Mesendoderm (in vitro differentiated cells): Measurements from ENCODE around the gene CYSTM1.

Source experiments
- DNase-seq: peaks from one replicate; pipeline ENCODE4 v3.0.0; 2013
- H2AK5ac ChIP-seq: 2 replicates; pipeline ENCODE4 v1.6.1; 2013; ENCODE audit warnings: low read length, inconsistent platforms
- H2BK120ac ChIP-seq: 2 replicates; pipeline ENCODE4 v1.6.1; 2013; ENCODE audit warnings: low read depth, mild to moderate bottlenecking, low read length, moderate library complexity, mixed read lengths
- H2BK15ac ChIP-seq: replicated peaks from 2 replicates; pipeline ENCODE4 v1.6.1; 2013; ENCODE audit warnings: low read depth, mild to moderate bottlenecking, moderate library complexity
- H2BK5ac ChIP-seq: 2 replicates; pipeline ENCODE4 v1.6.1; 2013; ENCODE audit warnings: low read length, inconsistent platforms
- H3K18ac ChIP-seq: 2 replicates; pipeline ENCODE4 v1.6.1; 2013; ENCODE audit warnings: mild to moderate bottlenecking, low read length, mixed read lengths
- H3K23ac ChIP-seq: one replicate; pipeline ENCODE4 v1.6.1; 2013; ENCODE audit warnings: low read length
- H3K27ac ChIP-seq: 2 replicates; pipeline ENCODE4 v1.5.1; 2013; ENCODE audit warnings: low read depth, mild to moderate bottlenecking, inconsistent platforms, low read length, moderate library complexity
- H3K27me3 ChIP-seq: 2 replicates; pipeline ENCODE4 v1.6.1; 2013; ENCODE audit warnings: low read length, control low read depth, mild to moderate bottlenecking, inconsistent platforms; ENCODE audit not compliant: insufficient read depth, poor library complexity
- H3K36me3 ChIP-seq: 2 replicates; pipeline ENCODE4 v1.6.1; 2013; ENCODE audit warnings: low read length, inconsistent platforms; ENCODE audit not compliant: control insufficient read depth, insufficient read depth
- H3K4ac ChIP-seq: one replicate; pipeline ENCODE4 v1.6.1; 2013; ENCODE audit warnings: low read depth, mild to moderate bottlenecking, low read length, moderate library complexity
- H3K4me1 ChIP-seq: 2 replicates; pipeline ENCODE4 v1.6.1; 2013; ENCODE audit warnings: low read depth, low read length, inconsistent platforms; ENCODE audit not compliant: control insufficient read depth
- H3K4me2 ChIP-seq: 2 replicates; pipeline ENCODE4 v1.6.1; 2013; ENCODE audit warnings: low read length
- H3K4me3 ChIP-seq: 2 replicates; pipeline ENCODE4 v1.5.1; 2013; ENCODE audit warnings: mild to moderate bottlenecking, low read length
- H3K56ac ChIP-seq: one replicate; pipeline ENCODE4 v1.6.1; 2013; ENCODE audit warnings: low read length
- H3K79me1 ChIP-seq: 2 replicates; pipeline ENCODE4 v1.6.1; 2013; ENCODE audit warnings: low read length, inconsistent platforms
- H3K79me2 ChIP-seq: 2 replicates; pipeline ENCODE4 v1.6.1; 2013; ENCODE audit warnings: mild to moderate bottlenecking, low read length; ENCODE audit not compliant: control insufficient read depth, insufficient read depth
- H3K9ac ChIP-seq: 2 replicates; pipeline ENCODE4 v1.6.1; 2013; ENCODE audit warnings: low read length, inconsistent platforms
- H4K5ac ChIP-seq: one replicate; pipeline ENCODE4 v1.6.1; 2013; ENCODE audit warnings: low read length
- H4K8ac ChIP-seq: one replicate; pipeline ENCODE4 v1.6.1; 2013; ENCODE audit warnings: low read depth, mild to moderate bottlenecking, control low read depth, low read length, moderate library complexity
- WGBS: extraction: QIAGEN DNeasy Blood & Tissue Kit; methylation state at CpG from one replicate; pipeline ENCODE4 v1.1.7; 2013; ENCODE audit warnings: low lambda C conversion rate, missing lambda C conversion rate; ENCODE audit not compliant: insufficient coverage; ENCODE audit errors: extremely low coverage; 5-methylcytosine and 5-hydroxymethylcytosine counted together

Gene CYSTM1

GRCh38 chr5:140145818-140146522 is 29.0 kb upstream of the CYSTM1 start:
- peak overlapping the region; percentile 51 for H3K9ac ChIP-seq
- no peak overlapping the region for H4K5ac ChIP-seq
- no peak overlapping the region for H3K4me3 ChIP-seq
- no peak overlapping the region for H2AK5ac ChIP-seq
- H2BK5ac ChIP-seq, result no peak overlapping the region
- H3K4me1 ChIP-seq, result no peaks in the 10 kb centered on the region
- no peak overlapping the region for H2BK15ac ChIP-seq
- no CpG with 5 or more reads among the region's 64 CpGs for WGBS
- peaks cover 31% of the 10 kb centered on the region for H3K27me3 ChIP-seq
- peak overlapping the region; percentile 56 for H3K4me2 ChIP-seq
- no peaks in the 10 kb centered on the region for H3K79me1 ChIP-seq
- H3K4ac ChIP-seq, result no peak overlapping the region
- H3K23ac ChIP-seq, result no peak overlapping the region
- no peak overlapping the region for H2BK120ac ChIP-seq
- DNase-seq, result peak; percentile 67
- no peaks in the 10 kb centered on the region for H3K36me3 ChIP-seq
- H3K79me2 ChIP-seq, result no peaks in the 10 kb centered on the region
- H4K8ac ChIP-seq, result no peak overlapping the region
- no peak overlapping the region for H3K27ac ChIP-seq
- H3K18ac ChIP-seq, result no peak overlapping the region
- peak overlapping the region; percentile 49 for H3K56ac ChIP-seq

- no peak overlapping the region for H3K27ac ChIP-seq
- H3K27me3 ChIP-seq, result peaks cover 31% of the 10 kb centered on the region
- WGBS, result no CpG with 5 or more reads among the region's 14 CpGs
- H3K4me2 ChIP-seq, result peak overlapping the region; percentile 56
- H4K8ac ChIP-seq, result no peak overlapping the region
- no peak overlapping the region for H3K4ac ChIP-seq
- no peaks in the 10 kb centered on the region for H3K79me2 ChIP-seq
- no peak overlapping the region for H3K9ac ChIP-seq
- no peak overlapping the region for H3K18ac ChIP-seq
- H3K79me1 ChIP-seq, result no peaks in the 10 kb centered on the region
- DNase-seq, result no peak
- no peak overlapping the region for H2BK120ac ChIP-seq
- H3K23ac ChIP-seq, result no peak overlapping the region
- H2BK5ac ChIP-seq, result no peak overlapping the region
- no peaks in the 10 kb centered on the region for H3K36me3 ChIP-seq
- no peak overlapping the region for H3K56ac ChIP-seq
- H3K4me3 ChIP-seq, result no peak overlapping the region
- H2BK15ac ChIP-seq, result no peak overlapping the region
- no peak overlapping the region for H2AK5ac ChIP-seq
- H3K4me1 ChIP-seq, result no peaks in the 10 kb centered on the region
- no peak overlapping the region for H4K5ac ChIP-seq
These were observed 28.5 kb upstream of the CYSTM1 start for GRCh38 chr5:140146523-140146842.

GRCh38 chr5:140147460-140147859 is 27.5 kb upstream of the CYSTM1 start:
- no peak overlapping the region for H4K8ac ChIP-seq
- H3K79me2 ChIP-seq, result no peaks in the 10 kb centered on the region
- no peak overlapping the region for H3K9ac ChIP-seq
- peaks cover under 1% of the 10 kb centered on the region for H3K4me1 ChIP-seq
- no peak overlapping the region for H2BK5ac ChIP-seq
- peak overlapping the region; percentile 30 for H3K23ac ChIP-seq
- H2BK15ac ChIP-seq, result no peak overlapping the region
- WGBS, result no CpG with 5 or more reads among the region's 1 CpG
- no peak overlapping the region for H3K4ac ChIP-seq
- no peaks in the 10 kb centered on the region for H3K79me1 ChIP-seq
- peaks cover 31% of the 10 kb centered on the region for H3K27me3 ChIP-seq
- H3K4me3 ChIP-seq, result no peak overlapping the region
- H2BK120ac ChIP-seq, result no peak overlapping the region
- no peak overlapping the region for H3K18ac ChIP-seq
- H4K5ac ChIP-seq, result no peak overlapping the region
- no peak overlapping the region for H3K56ac ChIP-seq
- no peak overlapping the region for H3K27ac ChIP-seq
- no peak for DNase-seq
- no peak overlapping the region for H2AK5ac ChIP-seq
- H3K36me3 ChIP-seq, result no peaks in the 10 kb centered on the region
- no peak overlapping the region for H3K4me2 ChIP-seq

- no peak overlapping the region for H4K5ac ChIP-seq
- no peak overlapping the region for H3K23ac ChIP-seq
- H3K27me3 ChIP-seq, result peaks cover 31% of the 10 kb centered on the region
- no peaks in the 10 kb centered on the region for H3K79me1 ChIP-seq
- H3K36me3 ChIP-seq, result no peaks in the 10 kb centered on the region
- no peak overlapping the region for H3K56ac ChIP-seq
- no peak overlapping the region for H3K4ac ChIP-seq
- no peak overlapping the region for H2AK5ac ChIP-seq
- DNase-seq, result peak; percentile 86
- no peak overlapping the region for H4K8ac ChIP-seq
- H3K79me2 ChIP-seq, result no peaks in the 10 kb centered on the region
- no peak overlapping the region for H2BK5ac ChIP-seq
- H3K4me3 ChIP-seq, result no peak overlapping the region
- H2BK120ac ChIP-seq, result no peak overlapping the region
- H3K4me1 ChIP-seq, result peaks cover 3% of the 10 kb centered on the region
- no peak overlapping the region for H2BK15ac ChIP-seq
- H3K4me2 ChIP-seq, result no peak overlapping the region
- H3K18ac ChIP-seq, result no peak overlapping the region
- no CpG with 5 or more reads among the region's 6 CpGs for WGBS
- H3K27ac ChIP-seq, result no peak overlapping the region
- no peak overlapping the region for H3K9ac ChIP-seq
These were observed 26.5 kb upstream of the CYSTM1 start for GRCh38 chr5:140148508-140148907.

GRCh38 chr5:140150201-140150600 is 24.8 kb upstream of the CYSTM1 start:
- Histone ChIP-seq H3K4ac (no peak overlapping the region), H3K36me3 (no peaks in the 10 kb centered on the region), H3K79me2 (no peaks in the 10 kb centered on the region), H3K18ac (no peak overlapping the region), H2AK5ac (no peak overlapping the region), H3K27ac (no peak overlapping the region), H2BK15ac (no peak overlapping the region), H3K23ac (no peak overlapping the region), H4K8ac (no peak overlapping the region), H3K4me2 (no peak overlapping the region), H2BK120ac (no peak overlapping the region), H2BK5ac (no peak overlapping the region), H4K5ac (no peak overlapping the region), H3K9ac (no peak overlapping the region), H3K4me1 (peaks cover 6% of the 10 kb centered on the region), H3K4me3 (no peak overlapping the region), H3K79me1 (no peaks in the 10 kb centered on the region), H3K56ac (no peak overlapping the region), H3K27me3 (peaks cover 29% of the 10 kb centered on the region)
- no peak for DNase-seq
- WGBS, result no CpG with 5 or more reads among the region's 2 CpGs
